Heart right ventricle (tissue), 16 donors: ENCODE data around the gene AK9. TPM values are rescaled to one million over a fixed set of nuclear protein-coding genes. Genes with fewer than 3 reads are reported as not detected.
A peak's percentile ranks its signal among the peaks of the same experiment; 100 is the strongest.

Experiments
- ATAC-seq, 8 donors: fragments of 200-7000 bp; cut with Tn5 transposase; one replicate each; pipeline ENCODE4 v1.9.1; 2020; ENCODE audit warnings: mild to moderate bottlenecking in 8 of 8, moderate library complexity in 8 of 8, moderate number of reproducible peaks in 1 of 8
- DNase-seq, 2 donors: peaks; one replicate each; pipeline ENCODE4 v3.0.0-alpha.2; 2020
- H3K27ac ChIP-seq, 10 donors: fragments of 200-600 bp; sonication (generic) in 2 of 10; one replicate each; pipeline versions ENCODE4 v1.5.0 to v1.8.0; 2020 to 2022; ENCODE audit warnings: mild to moderate bottlenecking in 3 of 10
- H3K27me3 ChIP-seq, 7 donors: fragments of 200-600 bp; one replicate each; pipeline ENCODE4 v1.8.0; 2021 to 2022; ENCODE audit warnings: mild to moderate bottlenecking in 2 of 7
- H3K36me3 ChIP-seq, 9 donors: fragments of 200-600 bp; sonication (generic) in 1 of 9; one replicate each; pipeline versions ENCODE4 v1.5.0 to v1.8.0; 2020 to 2022; ENCODE audit warnings: mild to moderate bottlenecking in 2 of 9
- H3K4me1 ChIP-seq, 9 donors: fragments of 200-600 bp; sonication (generic) in 1 of 9; one replicate each; pipeline versions ENCODE4 v1.5.0 to v1.8.0; 2020 to 2022; ENCODE audit warnings: mild to moderate bottlenecking in 4 of 9
- H3K4me3 ChIP-seq, 10 donors: fragments of 200-600 bp; sonication (generic) in 2 of 10; one replicate each; pipeline versions ENCODE4 v1.5.0 to v1.8.0; 2020 to 2022; ENCODE audit warnings: mild to moderate bottlenecking in 7 of 10, moderate library complexity in 2 of 10
- H3K9me3 ChIP-seq, 11 donors: fragments of 200-600 bp in 10 of 11; sonication (generic) in 2 of 11; one replicate each; pipeline versions ENCODE4 v1.5.0 to v1.8.0; 2013 to 2022; ENCODE audit warnings: mild to moderate bottlenecking in 2 of 11, control low read depth in 1 of 11, moderate library complexity in 1 of 11
- CTCF ChIP-seq, 9 donors: fragments of 200-600 bp; sonication (generic) in 2 of 9; IDR thresholded peaks; one replicate each; pipeline versions ENCODE4 v1.5.0 to v1.8.0; 2021 to 2022; ENCODE audit warnings: antibody characterized with exemption in 9 of 9, mild to moderate bottlenecking in 5 of 9, moderate library complexity in 1 of 9
- WGBS, 2 donors: extraction: QIAGEN DNeasy Blood & Tissue Kit; methylation state at CpG; one replicate each; pipeline ENCODE4 v1.1.7; 2013; ENCODE audit warnings: inconsistent platforms in 1 of 2; 5-methylcytosine and 5-hydroxymethylcytosine counted together
- intact Hi-C, 10 donors: fragments of 100-400 bp; cut with DNase I; formaldehyde crosslinking; loops; one replicate each; pipeline versions ENCODE4 v1.11.1 to v1.14.2; 2022
- polyA plus RNA-seq, 2 donors: library from polyadenylated mRNA; stranded (reverse); fragments of 200-250 nt; gene quantifications; one replicate each; pipeline ENCODE4 v1.2.3, GENCODE V29; 2013
- total RNA-seq, 10 donors: library from RNA; stranded (reverse); fragmentation: NEBNext Ultra II Directional in 3 of 10; extraction: Animal tissue kit (Norgen Biotek cat#: 25700) in 3 of 10; gene quantifications; one replicate each; pipeline versions ENCODE4 v1.2.1 to v1.2.4, GENCODE V29; 2021 to 2023
- donor health status: Arrhythmogenic right ventricular cardiomyopathy.
- donor health status: ischemic (EF 13 %, LVEDD 7.1; RV severe dilation, severe dysfunction).
- donor health status: healthy with polysubstance abuse.
- donor health status: DM: no; HTN: yes; CAD: no.
- donor health status: DM: no; HTN: no; CAD: no.
- donor health status: ischemic (EF 25% LVEDD 6.9; RV normal size, moderate dysfunction).
- donor health status: ischemic (EF 25% LVEDD 5.7; RV mildly dilated, moderate dysfunction).
- donor health status: healthy.
- donor health status: DM: yes; HTN: yes; CAD: no.
- donor health status: Ischemic cardiomyopathy.
- donor health status: ischemic (EF 35%, LVEDD 5.7; RV mildly dilated, moderate dysfunction).
- donor health status: nonischemic (EF 11% LVEDD 7.7; RV severe dilation, severe dysfunction).
- donor health status: DM: yes; HTN: yes; CAD: no.
- donor health status: PGD.
- donor health status: ischemic (EF 29% LVEDD 5.4; RV normal size, mild dysfunction).
- donor health status: nonischemic (EF 23%, LVEDD 6.1; RV moderate dilation, normal function).

AK9 gene
- total and polyA plus RNA-seq, 12 donors: 4.6 to 17.0 (median 10.9) TPM

GRCh38 chr6:109701774-109702173 lies 10.8 kb upstream of the AK9 start:
- intact Hi-C loops: loop anchor here in 8 of 10 donors (5.0 to 10.0 kb wide), 6 partner anchors 83 to 693 kb away; no protein-coding TSS in a partner anchor
- Histone ChIP-seq H3K4me3 (no peak overlapping the region), H3K9me3 (no peaks in the 10 kb centered on the region), H3K4me1 (peaks cover 0 to 65% (median 3%) of the 10 kb centered on the region in 9 donors), H3K36me3 (no peaks in the 10 kb centered on the region), H3K27me3 (no peaks in the 10 kb centered on the region), H3K27ac (no peak overlapping the region)
- WGBS, 2 donors: 83 to 89% methylated on average over 2 of the region's 2 CpGs
- peak in 2 of 8 donors; percentile 25 to 46 for ATAC-seq
- no peak for DNase-seq
- TF ChIP-seq CTCF (IDR thresholded peaks at IDR 0.05): no peak

GRCh38 chr6:109701221-109701620 lies 10.2 kb upstream of the AK9 start:
- ATAC-seq (no peak), DNase-seq (no peak)
- WGBS, 2 donors: 87 to 89% methylated on average over 4 of the region's 4 CpGs
- Histone ChIP-seq H3K36me3 (peaks cover 0 to 1% (median 0%) of the 10 kb centered on the region in 9 donors), H3K27me3 (no peaks in the 10 kb centered on the region), H3K4me3 (no peak overlapping the region), H3K9me3 (no peaks in the 10 kb centered on the region), H3K27ac (no peak overlapping the region), H3K4me1 (peaks cover 0 to 61% (median 3%) of the 10 kb centered on the region in 9 donors)
- TF ChIP-seq CTCF (IDR thresholded peaks at IDR 0.05): no peak
- intact Hi-C loops: loop anchor here in 8 of 10 donors (5.0 to 10.0 kb wide), 6 partner anchors 84 to 694 kb away; no protein-coding TSS in a partner anchor

- H3K36me3 ChIP-seq: peaks cover 0 to 8% (median 0%) of the 10 kb centered on the region in 9 donors
- no peaks in the 10 kb centered on the region for H3K9me3 ChIP-seq
- ATAC-seq: no peak
- H3K27me3 ChIP-seq: no peaks in the 10 kb centered on the region
- no peak for DNase-seq
- peaks cover 0 to 44% (median 10%) of the 10 kb centered on the region in 9 donors for H3K4me1 ChIP-seq
- H3K27ac ChIP-seq: no peak overlapping the region
- WGBS, 2 donors: 97 to 99% methylated on average over 5 of the region's 5 CpGs
- TF ChIP-seq CTCF (IDR thresholded peaks at IDR 0.05): no peak
- no peak overlapping the region for H3K4me3 ChIP-seq
- intact Hi-C loops: loop anchor here in 4 of 10 donors (5.0 to 10.0 kb wide), 3 partner anchors 172 to 1154 kb away; partner anchors contain the start of gene CD164 (in 2 of the 4)
These were observed 5.4 kb upstream of the AK9 start for GRCh38 chr6:109696355-109696754.

GRCh38 chr6:109695468-109695867 lies 4.5 kb upstream of the AK9 start:
- H3K27ac ChIP-seq: no peak overlapping the region
- no peak for TF ChIP-seq CTCF (IDR thresholded peaks at IDR 0.05)
- ATAC-seq: no peak
- H3K27me3 ChIP-seq: no peaks in the 10 kb centered on the region
- intact Hi-C loops: loop anchor here in 4 of 10 donors (5.0 to 10.0 kb wide), 3 partner anchors 171 to 1153 kb away; partner anchors contain the start of gene CD164 (in 2 of the 4)
- H3K36me3 ChIP-seq: peaks cover 0 to 8% (median 0%) of the 10 kb centered on the region in 9 donors
- no peak for DNase-seq
- 56 to 74% methylated on average over 4 of the region's 4 CpGs for WGBS, 2 donors
- no peaks in the 10 kb centered on the region for H3K9me3 ChIP-seq
- H3K4me3 ChIP-seq: no peak overlapping the region
- H3K4me1 ChIP-seq: peaks cover 0 to 38% (median 10%) of the 10 kb centered on the region in 9 donors
